ENCODE measurements around the gene GATB. TPM values are rescaled to one million over a fixed set of nuclear protein-coding genes. Genes with fewer than 3 reads are reported as not detected.

The GATB gene
- total RNA-seq, 1 experiment from 2014 or later = 29.6 TPM

GRCh38 chr4:151656058-151656457 is 104.7 kb downstream of the GATB start:
- Mint-ChIP-seq H3K9me3 (ENCODE audit: unreplicated experiment) (no peaks in the 10 kb centered on the region), H3K4me3 (ENCODE audit: unreplicated experiment) (no peak overlapping the region), H3K27me3 (ENCODE audit: insufficient read depth, unreplicated experiment) (no peaks in the 10 kb centered on the region), H3K4me1 (ENCODE audit: low read depth, unreplicated experiment) (no peaks in the 10 kb centered on the region), H3K27ac (ENCODE audit: unreplicated experiment) (no peak overlapping the region), H3K36me3 (ENCODE audit: insufficient read depth, unreplicated experiment) (peaks cover 9% of the 10 kb centered on the region)
- POLR2A ChIA-PET = no interaction called here
- BruUV-seq (replicated peaks) = no TSS peak
- no peak for DNase-seq
- TF ChIP-seq, protein P1, sequence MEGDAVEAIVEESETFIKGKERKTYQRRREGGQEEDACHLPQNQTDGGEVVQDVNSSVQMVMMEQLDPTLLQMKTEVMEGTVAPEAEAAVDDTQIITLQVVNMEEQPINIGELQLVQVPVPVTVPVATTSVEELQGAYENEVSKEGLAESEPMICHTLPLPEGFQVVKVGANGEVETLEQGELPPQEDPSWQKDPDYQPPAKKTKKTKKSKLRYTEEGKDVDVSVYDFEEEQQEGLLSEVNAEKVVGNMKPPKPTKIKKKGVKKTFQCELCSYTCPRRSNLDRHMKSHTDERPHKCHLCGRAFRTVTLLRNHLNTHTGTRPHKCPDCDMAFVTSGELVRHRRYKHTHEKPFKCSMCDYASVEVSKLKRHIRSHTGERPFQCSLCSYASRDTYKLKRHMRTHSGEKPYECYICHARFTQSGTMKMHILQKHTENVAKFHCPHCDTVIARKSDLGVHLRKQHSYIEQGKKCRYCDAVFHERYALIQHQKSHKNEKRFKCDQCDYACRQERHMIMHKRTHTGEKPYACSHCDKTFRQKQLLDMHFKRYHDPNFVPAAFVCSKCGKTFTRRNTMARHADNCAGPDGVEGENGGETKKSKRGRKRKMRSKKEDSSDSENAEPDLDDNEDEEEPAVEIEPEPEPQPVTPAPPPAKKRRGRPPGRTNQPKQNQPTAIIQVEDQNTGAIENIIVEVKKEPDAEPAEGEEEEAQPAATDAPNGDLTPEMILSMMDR (IDR thresholded peaks at IDR 0.05; ENCODE audit: insufficient read depth in 1 of 2, low read depth in 1 of 2, low read length in 1 of 2, severe bottlenecking in 1 of 2, unreplicated experiment in 1 of 2) = no peak
- H3K27me3 ChIP-seq (replicated peaks; ENCODE audit: control insufficient read depth, insufficient read depth, low read length) = no peaks in the 10 kb centered on the region
- no peaks in the 10 kb centered on the region for H3K4me1 ChIP-seq
- H3K4me3 ChIP-seq (ENCODE audit: low read depth, low read length) = no peak overlapping the region
- H3K9me3 ChIP-seq = no peaks in the 10 kb centered on the region
- intact Hi-C loops (cut with micrococcal nuclease; ENCODE audit: unreplicated experiment) = no loop called here
- no peaks in the 10 kb centered on the region for H3K36me3 ChIP-seq (ENCODE audit: control insufficient read depth, insufficient read depth, low read length)
- CTCF ChIA-PET = no interaction called here

DNA sequence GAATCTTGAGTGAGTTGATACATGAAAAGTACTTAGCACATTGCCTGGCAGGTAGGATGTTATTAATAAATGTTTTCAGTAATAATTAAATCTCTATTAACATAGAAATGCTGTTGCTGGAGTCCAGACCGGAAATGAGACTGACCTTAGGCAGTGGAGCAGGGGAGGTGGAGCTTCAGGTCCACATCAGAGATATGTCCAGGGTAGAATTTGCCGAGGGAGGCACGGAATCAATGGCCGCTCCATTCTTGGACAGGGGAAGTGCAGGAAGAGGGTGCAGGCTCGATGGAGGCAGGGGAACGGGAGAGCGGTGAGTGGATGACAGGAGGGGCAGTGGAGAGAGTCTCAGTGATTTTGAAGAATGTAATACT is 107.3 kb downstream of the GATB start:
- H3K4me1 ChIP-seq = no peaks in the 10 kb centered on the region
- CTCF ChIA-PET = no interaction called here
- H3K9me3 Mint-ChIP-seq (ENCODE audit: unreplicated experiment) = no peaks in the 10 kb centered on the region
- H3K4me1 Mint-ChIP-seq (ENCODE audit: low read depth, unreplicated experiment) = no peaks in the 10 kb centered on the region
- H3K36me3 ChIP-seq (ENCODE audit: control insufficient read depth, insufficient read depth, low read length) = no peaks in the 10 kb centered on the region; the same call in 1 of the 2 replicates
- H3K27me3 ChIP-seq (replicated peaks; ENCODE audit: control insufficient read depth, insufficient read depth, low read length) = no peaks in the 10 kb centered on the region
- intact Hi-C loops (cut with micrococcal nuclease; ENCODE audit: unreplicated experiment) = no loop called here
- H3K4me3 Mint-ChIP-seq (ENCODE audit: unreplicated experiment) = no peak overlapping the region
- POLR2A ChIA-PET = interaction anchor here (0.7 kb wide), 1 partner anchor 9 kb away, joined by 3 read pairs; no protein-coding TSS in a partner anchor
- H3K27me3 Mint-ChIP-seq (ENCODE audit: insufficient read depth, unreplicated experiment) = no peaks in the 10 kb centered on the region
- no peak overlapping the region for H3K27ac Mint-ChIP-seq (ENCODE audit: unreplicated experiment)
- peaks cover 6% of the 10 kb centered on the region for H3K36me3 Mint-ChIP-seq (ENCODE audit: insufficient read depth, unreplicated experiment)
- TF ChIP-seq, protein P1 (IDR thresholded peaks at IDR 0.05; ENCODE audit: insufficient read depth in 1 of 2, low read depth in 1 of 2, low read length in 1 of 2, severe bottlenecking in 1 of 2, unreplicated experiment in 1 of 2) = no peak
- no peak overlapping the region for H3K4me3 ChIP-seq (ENCODE audit: low read depth, low read length)
- no TSS peak for BruUV-seq (replicated peaks)
- H3K9me3 ChIP-seq = no peaks in the 10 kb centered on the region
- DNase-seq = no peak

DNA sequence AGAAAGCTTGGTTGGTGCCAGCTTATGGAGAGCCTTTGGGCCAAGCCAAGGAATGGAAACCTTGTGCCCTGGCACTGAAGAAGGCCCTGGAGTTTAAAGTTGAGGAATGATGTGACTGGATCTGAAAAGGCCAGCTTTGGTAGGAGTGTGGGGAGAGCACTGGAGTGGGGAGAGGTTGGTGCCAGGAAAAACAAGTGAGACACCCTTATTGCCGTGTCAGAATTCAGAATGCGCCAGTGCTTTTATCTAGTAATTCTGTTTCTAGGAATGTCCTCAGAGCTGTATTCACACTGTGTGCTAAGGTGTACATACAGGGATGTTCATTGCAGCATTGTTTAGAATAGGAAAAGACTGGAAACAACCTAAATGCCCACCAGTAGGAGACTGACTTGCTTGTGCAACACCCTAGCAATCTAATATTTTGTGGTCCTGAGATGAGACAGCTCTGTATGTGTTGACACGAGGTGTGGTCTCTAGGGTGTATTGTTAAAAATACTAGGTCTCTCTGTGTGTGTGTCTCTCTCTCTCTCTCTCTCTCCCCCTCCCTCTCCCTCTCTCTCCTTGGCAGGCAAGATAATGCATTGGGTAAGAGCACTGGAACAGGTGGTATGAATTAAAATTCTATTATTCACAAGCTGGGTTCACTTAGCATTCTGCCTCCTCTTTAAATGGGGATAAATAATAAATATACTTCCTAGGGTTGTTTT is 107.8 kb downstream of the GATB start:
- Histone ChIP-seq H3K4me1 (no peaks in the 10 kb centered on the region), H3K36me3 (ENCODE audit: control insufficient read depth, insufficient read depth, low read length) (no peaks in the 10 kb centered on the region; the same call in 1 of the 2 replicates), H3K27me3 (replicated peaks; ENCODE audit: control insufficient read depth, insufficient read depth, low read length) (no peaks in the 10 kb centered on the region), H3K9me3 (no peaks in the 10 kb centered on the region), H3K4me3 (ENCODE audit: low read depth, low read length) (no peak overlapping the region)
- POLR2A ChIA-PET = interaction anchor here (0.7 kb wide), 1 partner anchor 9 kb away, joined by 3 read pairs; no protein-coding TSS in a partner anchor
- no peak for DNase-seq
- intact Hi-C loops (cut with micrococcal nuclease; ENCODE audit: unreplicated experiment) = no loop called here
- no TSS peak for BruUV-seq (replicated peaks)
- H3K4me1 Mint-ChIP-seq (ENCODE audit: low read depth, unreplicated experiment) = no peaks in the 10 kb centered on the region
- TF ChIP-seq, protein P1 (IDR thresholded peaks at IDR 0.05; ENCODE audit: insufficient read depth in 1 of 2, low read depth in 1 of 2, low read length in 1 of 2, severe bottlenecking in 1 of 2, unreplicated experiment in 1 of 2) = no peak
- H3K4me3 Mint-ChIP-seq (ENCODE audit: unreplicated experiment) = no peak overlapping the region
- CTCF ChIA-PET = no interaction called here
- no peaks in the 10 kb centered on the region for H3K9me3 Mint-ChIP-seq (ENCODE audit: unreplicated experiment)
- no peaks in the 10 kb centered on the region for H3K27me3 Mint-ChIP-seq (ENCODE audit: insufficient read depth, unreplicated experiment)
- peaks cover 6% of the 10 kb centered on the region for H3K36me3 Mint-ChIP-seq (ENCODE audit: insufficient read depth, unreplicated experiment)
- H3K27ac Mint-ChIP-seq (ENCODE audit: unreplicated experiment) = peak overlapping the region; percentile 2
